Thymus (tissue), 11 donors: Measurements from ENCODE around the gene DOK6. TPM values are rescaled to one million over a fixed set of nuclear protein-coding genes. Genes with fewer than 3 reads are reported as not detected.
A peak's percentile ranks its signal among the peaks of the same experiment; 100 is the strongest.
"Not testable (repeated sequence)": the region's sequence is repeated elsewhere in the genome, so short reads cannot be mapped to it uniquely, and the experiment has no call there.

Experiments used
- DNase-seq, 9 donors: peaks; one replicate each; pipeline ENCODE4 v3.0.0-alpha.2; 2013; ENCODE audit warnings: low spot score in 9 of 9, low read depth in 6 of 9, missing footprints in 1 of 9
- H3K27ac ChIP-seq, 2 donors: one replicate each; pipeline ENCODE4 v1.5.1; 2013; ENCODE audit warnings: control low read depth in 1 of 2, low read depth in 1 of 2, low read length in 1 of 2, mild to moderate bottlenecking in 1 of 2, moderate library complexity in 1 of 2
- H3K27me3 ChIP-seq, 2 donors: one replicate each; pipeline ENCODE4 v1.5.1; 2013; ENCODE audit warnings: low read length in 1 of 2; ENCODE audit not compliant: control insufficient read depth in 2 of 2, insufficient read depth in 1 of 2
- H3K36me3 ChIP-seq, 2 donors: one replicate each; pipeline ENCODE4 v1.5.1; 2013; ENCODE audit warnings: low read length in 1 of 2, mild to moderate bottlenecking in 1 of 2, moderate library complexity in 1 of 2; ENCODE audit not compliant: control insufficient read depth in 2 of 2, insufficient read depth in 2 of 2
- H3K4me1 ChIP-seq, 2 donors: one replicate each; pipeline ENCODE4 v1.5.1; 2013; ENCODE audit warnings: low read length in 2 of 2; ENCODE audit not compliant: control insufficient read depth in 2 of 2, insufficient read depth in 2 of 2
- H3K4me3 ChIP-seq, 2 donors: one replicate each; pipeline ENCODE4 v1.5.1; 2013; ENCODE audit warnings: low read length in 2 of 2, control low read depth in 1 of 2, mild to moderate bottlenecking in 1 of 2
- H3K9me3 ChIP-seq, 2 donors: one replicate each; pipeline ENCODE4 v1.5.1; 2013; ENCODE audit warnings: low read length in 1 of 2, mild to moderate bottlenecking in 1 of 2; ENCODE audit not compliant: control insufficient read depth in 2 of 2, insufficient read depth in 1 of 2
- WGBS: extraction: QIAGEN DNeasy Blood & Tissue Kit; methylation state at CpG from one replicate; pipeline ENCODE4 v1.1.7; 2013; 5-methylcytosine and 5-hydroxymethylcytosine counted together
- polyA plus RNA-seq: library from polyadenylated mRNA; stranded (reverse); fragments of 200-250 nt; gene quantifications from one replicate; pipeline ENCODE4 v1.2.3, GENCODE V29; 2013
- total RNA-seq: library from RNA; stranded (reverse); fragments of 120-200 nt; gene quantifications from one replicate; pipeline ENCODE4 v1.2.4, GENCODE V29; 2013
- donor health status: healthy.

The DOK6 gene
- total and polyA plus RNA-seq, 2 donors: 0.57 to 0.75 TPM

GRCh38 chr18:69814861-69815385 is 414.2 kb downstream of the DOK6 start:
- H3K4me1 ChIP-seq: no peaks in the 10 kb centered on the region
- no peak for DNase-seq
- no peaks in the 10 kb centered on the region for H3K36me3 ChIP-seq
- WGBS: 92% methylated on average over 4 of the region's 4 CpGs
- no peak overlapping the region for H3K4me3 ChIP-seq
- no peak overlapping the region for H3K27ac ChIP-seq
- H3K9me3 ChIP-seq: no peaks in the 10 kb centered on the region
- H3K27me3 ChIP-seq: no peaks in the 10 kb centered on the region

DNA sequence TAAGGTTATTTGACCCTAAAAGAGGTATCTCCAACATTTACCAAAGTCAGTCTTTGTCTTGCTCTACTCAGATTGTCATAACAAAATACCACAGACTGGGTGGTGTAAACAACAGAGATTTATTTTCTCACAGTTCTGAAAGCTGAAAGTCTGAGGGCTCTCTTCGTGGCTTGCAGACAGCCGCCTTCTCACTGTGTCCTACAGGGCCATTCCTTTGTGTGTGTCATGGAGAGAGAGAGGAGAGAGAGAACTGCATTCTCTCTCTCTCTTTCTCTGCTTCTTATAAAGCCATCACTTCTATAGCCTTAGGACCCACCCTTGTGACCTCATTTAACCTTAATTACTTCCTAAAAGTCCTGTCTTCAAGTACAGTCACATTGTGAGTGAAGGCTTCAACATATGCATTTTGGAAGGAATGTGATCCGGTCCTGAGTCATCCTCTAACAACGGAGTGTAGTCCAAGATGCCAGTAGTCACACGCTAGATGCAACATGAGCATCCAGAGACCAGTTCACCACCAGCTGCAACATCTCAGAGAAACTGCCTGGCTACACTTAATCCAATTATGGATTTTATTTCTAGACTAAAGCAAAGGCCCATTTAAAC is 416.8 kb downstream of the DOK6 start:
- WGBS: 88% methylated on average over 5 of the region's 5 CpGs
- no peaks in the 10 kb centered on the region for H3K9me3 ChIP-seq
- DNase-seq: no peak

GRCh38 chr18:69819460-69819859 is 418.8 kb downstream of the DOK6 start:
- Histone ChIP-seq H3K27ac (no peak overlapping the region), H3K4me1 (no peaks in the 10 kb centered on the region), H3K9me3 (no peaks in the 10 kb centered on the region), H3K36me3 (no peaks in the 10 kb centered on the region), H3K27me3 (no peaks in the 10 kb centered on the region), H3K4me3 (no peak overlapping the region)
- WGBS: 67% methylated on average over 2 of the region's 2 CpGs
- no peak for DNase-seq

More for the DNA sequence above, 416.8 kb downstream of the DOK6 start:
- Histone ChIP-seq H3K4me1 (no peaks in the 10 kb centered on the region), H3K27ac (no peak overlapping the region), H3K36me3 (no peaks in the 10 kb centered on the region), H3K4me3 (no peak overlapping the region), H3K27me3 (no peaks in the 10 kb centered on the region)

DNA sequence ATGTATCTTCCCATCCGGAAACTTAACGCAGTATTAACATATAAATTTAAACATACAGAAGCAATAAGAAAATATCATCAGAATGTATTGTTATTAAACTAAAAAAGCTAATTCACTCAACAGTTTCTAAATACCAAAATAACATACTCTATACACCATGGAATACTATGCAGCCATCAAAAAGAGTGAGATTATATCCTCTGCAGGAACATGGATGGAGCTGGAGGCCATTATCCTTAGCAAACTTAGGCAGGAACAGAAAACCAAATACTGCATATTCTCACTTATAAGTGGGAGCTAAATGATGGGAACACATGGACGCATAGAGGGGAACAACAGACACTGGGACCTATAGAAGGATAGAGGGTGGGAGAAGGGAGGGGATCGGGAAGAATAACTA is 419.9 kb downstream of the DOK6 start:
- Histone ChIP-seq H3K27ac (no peak overlapping the region), H3K27me3 (no peaks in the 10 kb centered on the region), H3K4me1 (no peaks in the 10 kb centered on the region), H3K4me3 (no peak overlapping the region), H3K9me3 (no peaks in the 10 kb centered on the region), H3K36me3 (no peaks in the 10 kb centered on the region)
- no peak for DNase-seq
- 98% methylated on average over 4 of the region's 4 CpGs for WGBS

DNA sequence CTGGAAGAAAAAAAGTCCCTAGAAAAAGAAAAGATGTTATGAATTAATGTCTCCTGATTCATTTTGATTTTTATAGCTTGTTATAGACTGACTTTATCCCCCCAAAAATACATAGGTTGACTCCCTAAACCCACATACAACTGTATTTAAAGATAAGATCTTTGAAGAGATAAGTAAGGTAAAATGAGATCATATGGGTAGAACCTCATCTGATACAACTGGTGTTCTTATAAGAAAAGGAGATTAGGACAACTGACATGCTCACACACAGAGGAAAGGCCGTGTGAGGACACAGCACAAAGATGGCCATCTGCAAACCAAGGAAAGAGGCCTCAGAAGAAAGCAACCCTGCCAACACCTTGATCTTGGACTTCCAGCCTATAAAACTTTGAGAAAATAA is 429.5 kb downstream of the DOK6 start:
- DNase-seq: no peak
- H3K4me1 ChIP-seq: no peaks in the 10 kb centered on the region
- H3K27me3 ChIP-seq: no peaks in the 10 kb centered on the region
- no peak overlapping the region for H3K4me3 ChIP-seq
- no peak overlapping the region for H3K27ac ChIP-seq
- H3K36me3 ChIP-seq: no peaks in the 10 kb centered on the region
- no peaks in the 10 kb centered on the region for H3K9me3 ChIP-seq
- WGBS: 61% methylated on average over 1 of the region's 1 CpG

DNA sequence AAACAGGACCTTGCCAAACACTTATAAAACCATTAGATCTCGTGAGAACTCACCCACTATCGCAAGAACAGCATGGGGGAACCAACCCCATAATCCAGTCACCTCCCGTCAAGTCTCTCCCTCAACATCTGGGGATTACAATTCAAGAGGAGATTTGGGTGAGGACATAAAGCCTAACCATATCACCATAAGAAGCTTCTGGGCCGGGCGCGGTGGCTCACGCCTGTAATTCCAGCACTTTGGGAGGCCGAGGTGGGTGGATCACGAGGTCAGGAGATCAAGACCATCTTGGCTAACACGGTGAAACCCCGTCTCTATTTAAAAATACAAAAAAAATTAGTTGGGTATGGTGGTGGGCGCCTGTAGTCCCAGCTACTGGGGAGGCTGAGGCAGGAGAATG is 434.3 kb downstream of the DOK6 start:
- not testable (repeated sequence) for DNase-seq, H3K27me3 ChIP-seq, H3K9me3 ChIP-seq, H3K27ac ChIP-seq, H3K4me1 ChIP-seq, H3K4me3 ChIP-seq, H3K36me3 ChIP-seq
- 95% methylated on average over 12 of the region's 12 CpGs for WGBS

DNA sequence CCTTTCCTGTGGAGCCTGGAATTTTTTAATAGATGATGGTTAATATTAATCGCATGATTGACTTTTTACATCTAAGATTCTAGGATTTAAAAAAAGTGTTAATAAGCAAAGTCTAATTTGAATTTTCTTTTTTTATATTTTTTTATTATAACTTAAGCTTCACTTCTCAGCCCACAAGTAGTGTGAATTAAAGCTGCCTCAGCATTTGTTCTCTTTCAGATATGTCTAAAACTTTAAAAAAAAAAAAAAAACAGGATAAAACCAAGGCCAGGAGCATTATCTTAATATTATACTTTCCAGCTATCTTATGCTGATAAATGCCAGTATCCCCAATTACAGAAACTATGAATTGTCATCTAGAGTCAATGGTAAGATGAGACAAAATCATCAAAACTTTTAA is 437.3 kb downstream of the DOK6 start:
- Histone ChIP-seq H3K4me1 (no peaks in the 10 kb centered on the region), H3K27ac (no peak overlapping the region), H3K9me3 (peaks cover 0 to 2% of the 10 kb centered on the region in 2 donors), H3K36me3 (no peaks in the 10 kb centered on the region), H3K4me3 (no peak overlapping the region), H3K27me3 (no peaks in the 10 kb centered on the region)
- 98% methylated on average over 1 of the region's 1 CpG for WGBS
- no peak for DNase-seq

- no peak overlapping the region for H3K4me3 ChIP-seq
- H3K9me3 ChIP-seq: peaks cover 0 to 2% of the 10 kb centered on the region in 2 donors
- DNase-seq: peak in 2 of 9 donors; percentile 7 to 15
- no peaks in the 10 kb centered on the region for H3K27me3 ChIP-seq
- H3K36me3 ChIP-seq: no peaks in the 10 kb centered on the region
- H3K4me1 ChIP-seq: no peaks in the 10 kb centered on the region
- no peak overlapping the region for H3K27ac ChIP-seq
- WGBS: 95% methylated on average over 3 of the region's 3 CpGs
These were observed 438.1 kb downstream of the DOK6 start for GRCh38 chr18:69838620-69839411.

DNA sequence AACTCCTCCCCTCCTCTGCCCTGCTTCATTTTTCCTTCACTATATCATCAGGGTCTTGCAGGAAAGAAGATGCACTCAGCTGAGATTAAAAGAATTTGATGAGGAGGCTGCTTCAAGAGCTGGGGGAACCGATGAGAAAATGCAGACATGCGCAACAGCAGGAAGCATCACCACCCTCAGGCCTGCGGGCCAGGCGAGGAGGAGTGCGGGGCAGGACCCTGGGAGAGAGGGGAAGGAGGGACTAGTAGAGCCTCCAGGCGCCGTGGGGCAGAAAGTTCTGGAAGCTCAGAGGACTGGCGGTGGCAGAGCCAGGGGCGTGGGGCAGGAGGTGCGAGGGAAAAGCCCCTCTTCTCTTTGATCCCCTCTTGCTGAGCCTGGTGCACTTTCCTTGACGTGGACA is 438.8 kb downstream of the DOK6 start:
- H3K27ac ChIP-seq: no peak overlapping the region
- no peaks in the 10 kb centered on the region for H3K36me3 ChIP-seq
- peaks cover 0 to 2% of the 10 kb centered on the region in 2 donors for H3K9me3 ChIP-seq
- H3K4me3 ChIP-seq: no peak overlapping the region
- H3K4me1 ChIP-seq: no peaks in the 10 kb centered on the region
- WGBS: 96% methylated on average over 11 of the region's 11 CpGs
- H3K27me3 ChIP-seq: no peaks in the 10 kb centered on the region
- DNase-seq: no peak
